ENCODE results near the gene CACNB4.

DNA sequence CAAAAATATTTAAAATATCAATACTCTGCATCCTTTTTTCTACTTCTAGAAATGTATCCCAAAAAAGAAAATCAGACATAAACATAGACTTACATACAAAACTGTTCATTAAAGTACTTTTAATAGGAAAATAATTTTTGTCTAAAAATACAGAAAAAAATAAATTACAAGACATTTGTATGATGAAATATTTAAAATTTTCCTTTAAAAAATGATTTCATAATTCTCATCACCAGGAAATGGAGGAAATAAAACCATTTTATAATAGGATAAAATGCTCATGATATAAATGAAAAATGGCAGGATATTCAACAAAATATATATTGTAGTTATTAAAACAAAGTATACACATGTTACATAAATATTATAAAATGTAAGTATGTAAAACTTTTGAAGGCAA lies 295.0 kb downstream of the CACNB4 start:
- TF ChIP-seq ZNF274 (IDR thresholded peaks at IDR 0.05; ENCODE audit: low read depth, low read length) (no peak), SUZ12 (IDR thresholded peaks at IDR 0.05; ENCODE audit: extremely low read depth, insufficient read depth, insufficient read length) (no peak), YY1 (IDR thresholded peaks at IDR 0.05; ENCODE audit: insufficient read depth, insufficient read length) (no peak)
